H1 (cell line): ENCODE data around the gene RNASE4. TPM values are rescaled to one million over a fixed set of nuclear protein-coding genes. Genes with fewer than 3 reads are reported as not detected.

Experiments
- POLR2AphosphoS5 ChIP-seq: IDR thresholded peaks from 2 replicates; pipeline ENCODE4 v1.6.1; 2011; ENCODE audit warnings: low read depth, low read length
- SIX5 ChIP-seq: IDR thresholded peaks from 2 replicates; pipeline ENCODE4 v1.6.1; 2011; ENCODE audit warnings: mild to moderate bottlenecking, low read depth, low read length
- polyA plus RNA-seq, 7 experiments: library from polyadenylated mRNA; depleted of rRNA in 3 of 7; stranded (reverse) in 5 of 7; unstranded in 2 of 7; fragments of >200 nt in 5 of 7; fragments of 200-250 nt in 2 of 7; gene quantifications; 1 replicate in 5 of 7; 2 replicates in 1 of 7; 4 replicates in 1 of 7; pipeline versions ENCODE4 v1.2.1 to v1.2.3, GENCODE V29; 2011 to 2013; ENCODE audit warnings: missing spikeins in 2 of 7, mixed read lengths in 2 of 7
- total RNA-seq: library from RNA; stranded (reverse); fragmentation: NEBNext Ultra II Directional; extraction: Animal tissue kit (Norgen Biotek cat#: 25700); gene quantifications from 2 replicates; pipeline ENCODE4 v1.2.1, GENCODE V29; 2021

RNASE4 gene
- total and polyA plus RNA-seq, 2 of the 8 experiments (the other 6 are each of a cell fraction or from before 2014, with no cell fraction given), result 0.61 to 3.5 TPM

DNA sequence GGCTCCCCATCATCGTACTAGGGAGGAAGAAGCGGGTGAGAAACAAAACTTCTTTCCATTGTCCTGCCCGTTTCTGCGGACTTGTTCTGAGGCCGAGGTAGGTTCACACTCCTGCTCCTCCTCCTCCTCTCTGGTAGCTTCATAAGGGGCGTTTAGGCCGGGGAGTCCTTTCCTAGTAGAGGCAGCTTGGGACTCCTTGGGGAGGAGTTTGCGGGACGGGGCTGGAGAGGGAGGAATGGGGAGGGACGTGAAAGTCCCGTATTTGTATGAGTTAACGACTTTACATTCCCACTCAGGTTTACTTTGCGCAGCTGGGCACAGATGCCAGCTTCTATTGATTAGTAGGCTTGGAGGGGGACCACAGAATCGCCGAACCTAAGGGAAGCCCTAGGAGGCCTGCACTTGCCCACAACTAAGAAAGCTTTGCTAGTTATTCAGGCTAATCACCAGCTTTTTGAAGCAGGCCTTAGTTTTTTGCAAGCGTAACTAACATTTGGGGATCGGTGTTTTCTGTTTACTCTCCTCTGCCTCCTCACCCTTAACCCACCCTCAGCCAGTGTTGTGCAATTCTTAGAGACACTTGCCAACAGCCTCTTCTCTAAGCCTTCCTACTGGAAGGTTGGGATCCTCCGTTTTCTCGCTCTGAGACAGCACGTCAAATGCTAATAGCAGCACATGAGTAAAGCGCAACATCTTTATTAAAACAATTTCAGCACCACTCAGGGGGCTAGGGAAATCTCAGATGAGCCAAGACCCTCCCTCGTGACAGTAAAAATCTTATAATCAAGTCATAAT, 499 bp downstream of the RNASE4 start (continued):
- TF ChIP-seq SIX5 (no peak), POLR2AphosphoS5 (no peak)
